BLaER1 (cell line): ENCODE data around the gene ELP1.
"Not testable (repeated sequence)": the region's sequence is repeated elsewhere in the genome, so short reads cannot be mapped to it uniquely, and the experiment has no call there.

Source experiments
- H3K27ac ChIP-seq: shearing (Covaris generic); formaldehyde crosslinking; 2 replicates; pipeline ENCODE4 v1.8.1; 2022
- H3K27me3 ChIP-seq: shearing (Covaris generic); formaldehyde crosslinking; 2 replicates; pipeline ENCODE4 v1.8.1; 2022
- H3K36me3 ChIP-seq: shearing (Covaris generic); formaldehyde crosslinking; 2 replicates; pipeline ENCODE4 v1.8.1; 2022
- H3K4me1 ChIP-seq: shearing (Covaris generic); formaldehyde crosslinking; 2 replicates; pipeline ENCODE4 v1.8.1; 2022
- H3K4me2 ChIP-seq: shearing (Covaris generic); formaldehyde crosslinking; 2 replicates; pipeline ENCODE4 v1.8.1; 2022
- H3K4me3 ChIP-seq: shearing (Covaris generic); formaldehyde crosslinking; 2 replicates; pipeline ENCODE4 v1.8.1; 2022
- H3K9ac ChIP-seq: shearing (Covaris generic); formaldehyde crosslinking; 2 replicates; pipeline ENCODE4 v1.8.1; 2022
- H3K9me3 ChIP-seq: shearing (Covaris generic); formaldehyde crosslinking; 2 replicates; pipeline ENCODE4 v1.8.1; 2022
- H4K20me1 ChIP-seq: shearing (Covaris generic); formaldehyde crosslinking; 2 replicates; pipeline ENCODE4 v1.8.1; 2022
- Cebpa-rat ChIP-seq: shearing (Covaris generic); IDR thresholded peaks from 2 replicates; pipeline ENCODE4 v1.8.1; 2022

The ELP1 gene

GRCh38 chr9:108844391-108844790 is 89.5 kb downstream of the ELP1 start:
- H3K27me3 ChIP-seq = no peaks in the 10 kb centered on the region
- H3K4me1 ChIP-seq = peaks cover 51% of the 10 kb centered on the region
- no peak overlapping the region for H3K4me3 ChIP-seq
- H3K27ac ChIP-seq = no peak overlapping the region
- no peaks in the 10 kb centered on the region for H3K36me3 ChIP-seq
- H3K9me3 ChIP-seq = peaks cover 4% of the 10 kb centered on the region; the same call in 1 of the 2 replicates
- H3K9ac ChIP-seq = no peak overlapping the region
- no peak for TF ChIP-seq Cebpa-rat
- H4K20me1 ChIP-seq = no peaks in the 10 kb centered on the region
- H3K4me2 ChIP-seq = no peak overlapping the region

GRCh38 chr9:108842610-108843295 is 91.2 kb downstream of the ELP1 start:
- H3K27ac ChIP-seq = peak overlapping the region; percentile 11; the same call in 1 of the 2 replicates

GRCh38 chr9:108839561-108839960 is 94.4 kb downstream of the ELP1 start:
- H3K36me3 ChIP-seq, H3K9me3 ChIP-seq, H3K4me3 ChIP-seq, H3K9ac ChIP-seq, H3K27me3 ChIP-seq, H3K4me2 ChIP-seq, H3K27ac ChIP-seq, H4K20me1 ChIP-seq: not testable (repeated sequence)
- peaks cover 53% of the 10 kb centered on the region for H3K4me1 ChIP-seq

More at GRCh38 chr9:108842610-108843295, 91.2 kb downstream of the ELP1 start:
- Histone ChIP-seq H3K36me3 (no peaks in the 10 kb centered on the region), H3K4me1 (peaks cover 43% of the 10 kb centered on the region), H3K9ac (no peak overlapping the region), H3K4me3 (no peak overlapping the region), H3K9me3 (peaks cover 5% of the 10 kb centered on the region; the same call in 1 of the 2 replicates), H4K20me1 (no peaks in the 10 kb centered on the region), H3K4me2 (peak overlapping the region; percentile 69), H3K27me3 (no peaks in the 10 kb centered on the region)
- TF ChIP-seq Cebpa-rat = no peak

- H3K4me1 ChIP-seq = peaks cover 60% of the 10 kb centered on the region
Measured at GRCh38 chr9:108838017-108838416, 95.9 kb downstream of the ELP1 start.

GRCh38 chr9:108837530-108837929 is 96.4 kb downstream of the ELP1 start:
- Histone ChIP-seq H3K4me2 (peak overlapping the region; percentile 81; the same call in 1 of the 2 replicates), H4K20me1 (no peaks in the 10 kb centered on the region), H3K9me3 (peaks cover 5% of the 10 kb centered on the region; the same call in 1 of the 2 replicates), H3K4me1 (peaks cover 60% of the 10 kb centered on the region), H3K27ac (no peak overlapping the region), H3K27me3 (no peaks in the 10 kb centered on the region), H3K36me3 (no peaks in the 10 kb centered on the region), H3K9ac (no peak overlapping the region), H3K4me3 (no peak overlapping the region)
- no peak for TF ChIP-seq Cebpa-rat

More at GRCh38 chr9:108838017-108838416, 95.9 kb downstream of the ELP1 start:
- H3K4me2 ChIP-seq = no peak overlapping the region
- peaks cover 5% of the 10 kb centered on the region; the same call in 1 of the 2 replicates for H3K9me3 ChIP-seq
- H3K4me3 ChIP-seq = no peak overlapping the region
- no peak overlapping the region for H3K9ac ChIP-seq
- no peak overlapping the region for H3K27ac ChIP-seq
- H3K36me3 ChIP-seq = no peaks in the 10 kb centered on the region
- no peaks in the 10 kb centered on the region for H4K20me1 ChIP-seq
- TF ChIP-seq Cebpa-rat = no peak
- no peaks in the 10 kb centered on the region for H3K27me3 ChIP-seq

GRCh38 chr9:108836781-108837180 is 97.1 kb downstream of the ELP1 start:
- H3K4me3 ChIP-seq = no peak overlapping the region
- peaks cover 58% of the 10 kb centered on the region for H3K4me1 ChIP-seq
- peak overlapping the region; percentile 81 for H3K4me2 ChIP-seq
- no peaks in the 10 kb centered on the region for H3K27me3 ChIP-seq
- H3K9ac ChIP-seq = no peak overlapping the region
- TF ChIP-seq Cebpa-rat = no peak
- peaks cover 5% of the 10 kb centered on the region; the same call in 1 of the 2 replicates for H3K9me3 ChIP-seq
- no peaks in the 10 kb centered on the region for H4K20me1 ChIP-seq
- H3K36me3 ChIP-seq = no peaks in the 10 kb centered on the region
- no peak overlapping the region for H3K27ac ChIP-seq

- Histone ChIP-seq H4K20me1 (no peaks in the 10 kb centered on the region), H3K4me1 (peaks cover 62% of the 10 kb centered on the region), H3K9ac (no peak overlapping the region), H3K4me3 (no peak overlapping the region), H3K27me3 (no peaks in the 10 kb centered on the region), H3K4me2 (peak overlapping the region; percentile 81), H3K36me3 (no peaks in the 10 kb centered on the region), H3K9me3 (peaks cover 5% of the 10 kb centered on the region; the same call in 1 of the 2 replicates), H3K27ac (no peak overlapping the region)
- TF ChIP-seq Cebpa-rat = no peak
Measured at GRCh38 chr9:108836319-108836718, 97.6 kb downstream of the ELP1 start.

GRCh38 chr9:108835831-108836230 is 98.1 kb downstream of the ELP1 start:
- no peak overlapping the region for H3K27ac ChIP-seq
- no peaks in the 10 kb centered on the region for H4K20me1 ChIP-seq
- no peak overlapping the region for H3K9ac ChIP-seq
- peak overlapping the region; percentile 81 for H3K4me2 ChIP-seq
- no peaks in the 10 kb centered on the region for H3K27me3 ChIP-seq
- H3K9me3 ChIP-seq = peaks cover 5% of the 10 kb centered on the region; the same call in 1 of the 2 replicates
- TF ChIP-seq Cebpa-rat = no peak
- H3K4me3 ChIP-seq = no peak overlapping the region
- H3K36me3 ChIP-seq = no peaks in the 10 kb centered on the region
- H3K4me1 ChIP-seq = peaks cover 66% of the 10 kb centered on the region

GRCh38 chr9:108834959-108835665 is 98.8 kb downstream of the ELP1 start:
- H3K9ac ChIP-seq = no peak overlapping the region

GRCh38 chr9:108832179-108832500 is 101.8 kb downstream of the ELP1 start:
- no peaks in the 10 kb centered on the region for H4K20me1 ChIP-seq
- no peaks in the 10 kb centered on the region for H3K9me3 ChIP-seq
- peak overlapping the region; percentile 36; the same call in 1 of the 2 replicates for H3K4me2 ChIP-seq
- no peaks in the 10 kb centered on the region for H3K36me3 ChIP-seq
- no peak for TF ChIP-seq Cebpa-rat
- no peak overlapping the region for H3K27ac ChIP-seq
- H3K4me3 ChIP-seq = no peak overlapping the region
- no peak overlapping the region for H3K9ac ChIP-seq
- peaks cover 60% of the 10 kb centered on the region for H3K4me1 ChIP-seq
- no peaks in the 10 kb centered on the region for H3K27me3 ChIP-seq

More at GRCh38 chr9:108834959-108835665, 98.8 kb downstream of the ELP1 start:
- H3K4me3 ChIP-seq = peak overlapping the region; percentile 31; the same call in 1 of the 2 replicates
- peaks cover 66% of the 10 kb centered on the region for H3K4me1 ChIP-seq
- peak overlapping the region; percentile 53; the same call in 1 of the 2 replicates for H3K27ac ChIP-seq
- no peaks in the 10 kb centered on the region for H3K36me3 ChIP-seq
- H4K20me1 ChIP-seq = no peaks in the 10 kb centered on the region
- TF ChIP-seq Cebpa-rat = no peak
- H3K9me3 ChIP-seq = peaks cover 5% of the 10 kb centered on the region; the same call in 1 of the 2 replicates
- H3K27me3 ChIP-seq = no peaks in the 10 kb centered on the region
- peak overlapping the region; percentile 81 for H3K4me2 ChIP-seq
